HepG2 (cell line): ENCODE data around the gene WNK1. TPM values are rescaled to one million over a fixed set of nuclear protein-coding genes. Genes with fewer than 3 reads are reported as not detected.

ENCODE experiments used
- ATAC-seq: fragments of 200-7000 bp; cut with Tn5 transposase; 3 replicates; pipeline ENCODE4 v1.9.1; 2020; ENCODE audit warnings: mild to moderate bottlenecking, moderate library complexity
- BruUV-seq: library from RNA; stranded (reverse); fragments of 400-500 nt; replicated peaks from 2 replicates; lab custom pipeline; 2021; lab: Mats Ljungman, UMichigan
- CTCF ChIA-PET: fragments of 300-600 bp; formaldehyde crosslinking; extraction: SDS; loops from one replicate; lab custom pipeline; 2021; ENCODE audit warnings: low total read pairs, inconsistent platforms, low intra/inter-chr PET ratio; lab: Yijun Ruan, JAX
- POLR2A ChIA-PET: fragments of 350-600 bp; sonication (Branson Sonifier 250); formaldehyde crosslinking; loops from one replicate; lab custom pipeline; 2020; ENCODE audit warnings: antibody characterized with exemption, inconsistent platforms; lab: Yijun Ruan, JAX
- DNase-seq: peaks from one replicate; pipeline ENCODE4 v3.0.0-alpha.2; 2015; ENCODE audit warnings: low spot score
- FAIRE-seq: peaks from 3 replicates; lab custom pipeline; 2011; peaks lifted over from hg19 to GRCh38; lab: Jason Lieb, UNC
- H2AFZ ChIP-seq: one replicate; pipeline ENCODE4 v1.6.1; 2011; ENCODE audit warnings: low read length, inconsistent platforms
- H3K27ac ChIP-seq: fragments of 300-600 bp; 3 replicates; pipeline ENCODE4 v1.8.0; 2011; ENCODE audit warnings: mixed run types, mild to moderate bottlenecking, mixed read lengths, low read length, inconsistent platforms; ENCODE audit not compliant: insufficient read depth; ENCODE audit errors: extremely low read length
- H3K27me3 ChIP-seq, 2 experiments: fragments of 200-600 bp in 1 of 2; 2 replicates in 1 of 2; 3 replicates in 1 of 2; pipeline versions ENCODE4 v1.6.0 to v1.8.0; 2011; ENCODE audit warnings: low read length in 2 of 2, mild to moderate bottlenecking in 2 of 2, moderate library complexity in 2 of 2, inconsistent platforms in 1 of 2; ENCODE audit not compliant: insufficient read depth in 2 of 2, control insufficient read depth in 1 of 2
- H3K36me3 ChIP-seq, 2 experiments: fragments of 200-600 bp in 1 of 2; replicated peaks in 1 of 2; 2 replicates in 1 of 2; 3 replicates in 1 of 2; pipeline versions ENCODE4 v1.5.1 to v1.8.0; 2011; ENCODE audit warnings: low read length in 2 of 2, inconsistent platforms in 1 of 2; ENCODE audit not compliant: insufficient read depth in 2 of 2, control insufficient read depth in 1 of 2
- H3K4me1 ChIP-seq: 2 replicates; pipeline ENCODE4 v1.5.1; 2012; ENCODE audit warnings: low read length, inconsistent platforms; ENCODE audit not compliant: insufficient read depth
- H3K4me2 ChIP-seq: 2 replicates; pipeline ENCODE4 v1.6.0; 2011; ENCODE audit warnings: low read depth, low read length, inconsistent platforms
- H3K4me3 ChIP-seq, 3 experiments: fragments of 200-600 bp in 1 of 3; sonication (generic), shearing (Covaris generic) in 1 of 3; replicated peaks in 1 of 3; 2 replicates each; pipeline ENCODE4 v1.5.1; 2011 to 2016; ENCODE audit warnings: low read length in 3 of 3, inconsistent platforms in 2 of 3, low read depth in 2 of 3, mild to moderate bottlenecking in 2 of 3, control low read depth in 1 of 3, mixed read lengths in 1 of 3; ENCODE audit not compliant: insufficient read depth in 1 of 3
- H3K79me2 ChIP-seq: one replicate; pipeline ENCODE4 v1.6.1; 2011; ENCODE audit warnings: low read length, inconsistent platforms; ENCODE audit not compliant: insufficient read depth
- H3K9ac ChIP-seq: 2 replicates; pipeline ENCODE4 v1.6.0; 2011; ENCODE audit warnings: mild to moderate bottlenecking, low read depth, low read length, inconsistent platforms; ENCODE audit not compliant: insufficient read depth
- H3K9me3 ChIP-seq: 2 replicates; pipeline ENCODE4 v1.5.1; 2012; ENCODE audit warnings: mild to moderate bottlenecking, low read length
- H4K20me1 ChIP-seq: 2 replicates; pipeline ENCODE4 v1.6.0; 2011; ENCODE audit warnings: inconsistent platforms, mild to moderate bottlenecking, low read length, moderate library complexity; ENCODE audit not compliant: insufficient read depth
- BCL3 ChIP-seq: sonication (generic); formaldehyde crosslinking; IDR thresholded peaks from 2 replicates; pipeline ENCODE4 v1.5.1; 2020; ENCODE audit warnings: mild to moderate bottlenecking, missing genetic modification reagents, moderate library complexity
- BHLHE40 ChIP-seq: IDR thresholded peaks from 2 replicates; pipeline ENCODE4 v1.6.1; 2011; ENCODE audit warnings: low read length, improper control_type of control experiment
- CHCHD3 ChIP-seq: sonication (generic); formaldehyde crosslinking; IDR thresholded peaks from 2 replicates; pipeline ENCODE4 v1.8.0; 2022; ENCODE audit warnings: mild to moderate bottlenecking, missing genetic modification reagents, moderate library complexity
- FOSL2 ChIP-seq: sonication (generic); formaldehyde crosslinking; IDR thresholded peaks from 2 replicates; pipeline ENCODE4 v1.4.0; 2020; ENCODE audit warnings: missing genetic modification reagents
- FOXA3 ChIP-seq: IDR thresholded peaks from 2 replicates; pipeline ENCODE4 v1.6.1; 2016; ENCODE audit warnings: missing genetic modification reagents, missing compliant biosample characterization
- FUBP1 ChIP-seq: sonication (generic); formaldehyde crosslinking; IDR thresholded peaks from 2 replicates; pipeline ENCODE4 v1.5.1; 2020; ENCODE audit warnings: missing genetic modification reagents, mild to moderate bottlenecking, borderline replicate concordance
- IKZF4 ChIP-seq: sonication (generic); formaldehyde crosslinking; IDR thresholded peaks from 2 replicates; pipeline ENCODE4 v1.5.1; 2020; ENCODE audit warnings: borderline replicate concordance, mild to moderate bottlenecking, low read depth, missing genetic modification reagents; ENCODE audit errors: not compliant biosample characterization
- KAT2B ChIP-seq: fragments of 150-350 bp; IDR thresholded peaks from 2 replicates; pipeline ENCODE4 v1.6.1; 2014; ENCODE audit warnings: low read depth, low read length, borderline replicate concordance
- MTF1 ChIP-seq: sonication (generic); formaldehyde crosslinking; IDR thresholded peaks from 2 replicates; pipeline ENCODE4 v1.5.0; 2020; ENCODE audit warnings: missing genetic modification reagents
- RFX3 ChIP-seq: IDR thresholded peaks from 2 replicates; pipeline ENCODE4 v1.6.1; 2016; ENCODE audit warnings: missing biosample characterization, missing genetic modification reagents
- SYNCRIP ChIP-seq: fragments of 200-400 bp; formaldehyde crosslinking; IDR thresholded peaks from 2 replicates; pipeline ENCODE4 v1.6.1; 2018; ENCODE audit warnings: mild to moderate bottlenecking, low read depth, low read length; ENCODE audit not compliant: insufficient read depth
- ZNF232 ChIP-seq: sonication (generic); formaldehyde crosslinking; IDR thresholded peaks from 2 replicates; pipeline ENCODE4 v1.4.0; 2020; ENCODE audit warnings: missing genetic modification reagents, borderline replicate concordance
- ZNF235 ChIP-seq: sonication (generic); formaldehyde crosslinking; IDR thresholded peaks from 2 replicates; pipeline ENCODE4 v1.8.1; 2023; ENCODE audit warnings: mild to moderate bottlenecking, missing genetic modification reagents, borderline replicate concordance
- ZNF644 ChIP-seq: IDR thresholded peaks from 2 replicates; pipeline ENCODE4 v1.6.1; 2016; ENCODE audit warnings: low read depth
- WGBS: methylation state at CpG from one replicate; pipeline ENCODE4 v1.1.6; 2017; ENCODE audit warnings: low lambda C conversion rate; 5-methylcytosine and 5-hydroxymethylcytosine counted together
- in situ Hi-C: cut with HindIII; loops from 2 replicates; pipeline ENCODE4 v1.10.0; 2017; ENCODE audit warnings: low pct_unique_long_range_greater_than_20kb; ENCODE audit not compliant: extremely low pct_ligation_motif_present
- intact Hi-C: fragments of 100-400 bp; cut with micrococcal nuclease; formaldehyde crosslinking; loops from one replicate; pipeline ENCODE4 v1.10.0; 2022; ENCODE audit not compliant: unreplicated experiment
- polyA plus RNA-seq, 8 experiments: library from polyadenylated mRNA; depleted of rRNA in 3 of 8; stranded (reverse) in 7 of 8; unstranded in 1 of 8; fragments of >200 nt; fragmentation: Illumina TruSeq in 4 of 8; extraction: Trizol in 4 of 8; gene quantifications; 2 replicates each; pipeline versions ENCODE4 v1.2.1 to v1.2.3, GENCODE V29; 2011 to 2016; ENCODE audit warnings: low read depth in 4 of 8, missing spikeins in 1 of 8, mixed read lengths in 1 of 8; ENCODE audit not compliant: insufficient read depth in 1 of 8
- total RNA-seq, 5 experiments: library from RNA; depleted of rRNA; stranded (reverse); fragments of >200 nt; fragmentation: Illumina TruSeq; extraction: Trizol; gene quantifications; 2 replicates each; pipeline ENCODE4 v1.2.3, GENCODE V29; 2016; ENCODE audit warnings: low read depth in 1 of 5

Gene WNK1
- total and polyA plus RNA-seq, 2 of the 13 experiments (the other 11 are each of a cell fraction or from before 2014, with no cell fraction given): 31.1 to 54.8 TPM

- Histone ChIP-seq H3K27ac (no peak overlapping the region), H3K4me1 (peaks cover 24% of the 10 kb centered on the region), H3K9ac (no peak overlapping the region), H3K36me3 (peaks cover 2 to 3% of the 10 kb centered on the region in 2 experiments; a peak in 1 of 5 replicates)
- POLR2A ChIA-PET: no interaction called here
- 95% methylated on average over 3 of the region's 3 CpGs for WGBS
- TF ChIP-seq MTF1 (CRISPR knock-in tag): no peak
- no peak for TF ChIP-seq SYNCRIP
- TF ChIP-seq RFX3 (CRISPR knock-in tag): no peak
- TF ChIP-seq BHLHE40: no peak
- no peak for TF ChIP-seq FUBP1 (CRISPR knock-in tag)
- TF ChIP-seq IKZF4 (CRISPR knock-in tag): no peak
- no peak for TF ChIP-seq ZNF235
- no peak for TF ChIP-seq KAT2B
- TF ChIP-seq ZNF232 (CRISPR knock-in tag): no peak
- TF ChIP-seq FOXA3 (CRISPR knock-in tag): no peak
- TF ChIP-seq ZNF644 (CRISPR knock-in tag): 0 out of 2 replicates have a peak, but pooled peaks have one; percentile 17
- peak; percentile 31; the same call in 1 of the 2 replicates for TF ChIP-seq FOSL2
- no peak for TF ChIP-seq CHCHD3 (CRISPR knock-in tag)
- no peak for TF ChIP-seq BCL3 (CRISPR knock-in tag)
- TF ChIP-seq, all 625 proteins: peak for 2
- intact Hi-C loops (no loop called here), in situ Hi-C loops (no loop called here)
- Histone ChIP-seq H3K9me3 (no peaks in the 10 kb centered on the region), H3K4me2 (no peak overlapping the region), H2AFZ (no peak overlapping the region), H4K20me1 (peaks cover 33% of the 10 kb centered on the region), H3K27me3 (no peaks in the 10 kb centered on the region), H3K4me3 (no peak overlapping the region), H3K79me2 (peaks cover 97% of the 10 kb centered on the region)
- ATAC-seq: no peak
- BruUV-seq: no TSS peak
- CTCF ChIA-PET: no interaction called here
- no peak for FAIRE-seq
- no peak for DNase-seq
These were observed 37.6 kb downstream of the WNK1 start for GRCh38 chr12:789852-790563.
